ENCODE measurements around the gene STMN1. TPM values are rescaled to one million over a fixed set of nuclear protein-coding genes. Genes with fewer than 3 reads are reported as not detected.

Gene STMN1
- total and polyA plus RNA-seq, 2 experiments from 2014 or later = 227 to 1,890 TPM

GRCh38 chr1:25871704-25872494 is 34.3 kb downstream of the STMN1 start:
- DNase-seq (ENCODE audit: low spot score) = no peak
- peaks cover 32% of the 10 kb centered on the region for H3K4me1 Mint-ChIP-seq

More at GRCh38 chr1:25871704-25872494, 34.3 kb downstream of the STMN1 start:
- Mint-ChIP-seq H3K36me3 (ENCODE audit: low read depth) (no peaks in the 10 kb centered on the region), H3K27ac (no peak overlapping the region), H3K9me3 (no peaks in the 10 kb centered on the region; the same call in 2 of the 3 replicates), H3K27me3 (ENCODE audit: insufficient read depth, low read depth, poor library complexity) (peaks cover 5% of the 10 kb centered on the region), H3K4me3 (no peak overlapping the region)
- H3K4me2 ChIP-seq = 0 out of 2 replicates have a peak overlapping the region, but pooled peaks have one; percentile 20
- no peaks in the 10 kb centered on the region for H3K79me2 ChIP-seq (replicated peaks; ENCODE audit: insufficient read depth)
- no peak overlapping the region for H3K27ac ChIP-seq (ENCODE audit: low read depth)
- H3F3A ChIP-seq (replicated peaks; ENCODE audit: low read depth) = 0 out of 2 replicates have a peak, but pooled peaks cover 3% of the 10 kb centered on the region
- ATAC-seq = no peak
- H3K9me2 ChIP-seq (ENCODE audit: insufficient read depth) = no peaks in the 10 kb centered on the region
- no peak overlapping the region for H2AFZ ChIP-seq
- H3K27me3 ChIP-seq (ENCODE audit: insufficient read depth) = peaks cover 8% of the 10 kb centered on the region
- TF ChIP-seq ETS1 (IDR thresholded peaks at IDR 0.05) (no peak), ZNF331 (CRISPR knock-in tag; IDR thresholded peaks at IDR 0.05; ENCODE audit: low read depth) (no peak), REST (IDR thresholded peaks at IDR 0.05; ENCODE audit: unreplicated experiment) (no peak), ZNF462 (CRISPR knock-in tag; IDR thresholded peaks at IDR 0.05) (no peak), ZNF114 (CRISPR knock-in tag; IDR thresholded peaks at IDR 0.05) (no peak), NANOG (IDR thresholded peaks at IDR 0.05; ENCODE audit: borderline replicate concordance) (no peak), EZH2 (IDR thresholded peaks at IDR 0.05; ENCODE audit: low read depth, unreplicated experiment) (no peak), STAT1 (IDR thresholded peaks at IDR 0.05; ENCODE audit: unreplicated experiment) (no peak), CTCF (conservative IDR thresholded peaks at IDR 0.05; ENCODE audit: low read depth in 2 of 2) (no peak), POLR2AphosphoS5 (IDR thresholded peaks at IDR 0.05; ENCODE audit: low read depth) (no peak), JUNB (IDR thresholded peaks at IDR 0.05; ENCODE audit: unreplicated experiment) (no peak), CREB1 (CRISPR knock-in tag; IDR thresholded peaks at IDR 0.05; ENCODE audit: low read depth) (no peak), EZH2phosphoT487 (IDR thresholded peaks at IDR 0.05; ENCODE audit: unreplicated experiment) (no peak)
- no peaks in the 10 kb centered on the region for H4K20me1 ChIP-seq (replicated peaks; ENCODE audit: insufficient read depth)
- H3K4me3 ChIP-seq = no peak overlapping the region
- H3K36me3 ChIP-seq (ENCODE audit: insufficient read depth) = no peaks in the 10 kb centered on the region
- H3K4me1 ChIP-seq (ENCODE audit: insufficient read depth) = peaks cover 32% of the 10 kb centered on the region

All from GM23338 (cell line).